SK-N-SH treated with all-trans-retinoic acid at 6 μM for 48 hours (cell line): ENCODE measurements around the gene PDGFA.

Experiments used
- ATAC-seq: fragments of 200-7000 bp; cut with Tn5 transposase; 3 replicates; pipeline ENCODE4 v1.9.1; 2020; ENCODE audit warnings: mild to moderate bottlenecking, moderate library complexity
- ARNTL ChIP-seq: fragments of 450-650 bp; formaldehyde crosslinking; IDR thresholded peaks from 2 replicates; pipeline ENCODE4 v1.5.0; 2020; ENCODE audit warnings: low read depth, mild to moderate bottlenecking, moderate library complexity, borderline replicate concordance
- CSDC2 ChIP-seq: fragments of 250-450 bp; sonication (Bioruptor Pico); IDR thresholded peaks from 2 replicates; pipeline ENCODE4 v1.5.0; 2020; ENCODE audit warnings: mild to moderate bottlenecking, moderate library complexity
- ESRRG ChIP-seq: fragments of 250-450 bp; sonication (Bioruptor Pico); IDR thresholded peaks from 2 replicates; pipeline ENCODE4 v1.6.1; 2021; ENCODE audit warnings: mild to moderate bottlenecking
- GLIS3 ChIP-seq: fragments of 250-450 bp; sonication (Bioruptor Pico); IDR thresholded peaks from 2 replicates; pipeline ENCODE4 v1.5.0; 2020; ENCODE audit warnings: mild to moderate bottlenecking, moderate library complexity
- ISL1 ChIP-seq: fragments of 250-450 bp; sonication (Bioruptor Pico); IDR thresholded peaks from 2 replicates; pipeline ENCODE4 v2.1.2; 2022; ENCODE audit warnings: mild to moderate bottlenecking, moderate library complexity
- OSR1 ChIP-seq: fragments of 250-450 bp; sonication (Bioruptor Pico); IDR thresholded peaks from 2 replicates; pipeline ENCODE4 v1.8.0; 2022; ENCODE audit warnings: moderate library complexity, mild to moderate bottlenecking, inconsistent platforms
- PPARA ChIP-seq: fragments of 250-450 bp; sonication (Bioruptor Pico); IDR thresholded peaks from 2 replicates; pipeline ENCODE4 v1.5.0; 2020; ENCODE audit warnings: mild to moderate bottlenecking, borderline replicate concordance
- RARB ChIP-seq: fragments of 250-450 bp; sonication (Bioruptor Pico); IDR thresholded peaks from 2 replicates; pipeline ENCODE4 v1.8.0; 2021; ENCODE audit warnings: mild to moderate bottlenecking, moderate library complexity
- TCF4 ChIP-seq: fragments of 250-450 bp; sonication (Bioruptor Pico); IDR thresholded peaks from 2 replicates; pipeline ENCODE4 v1.8.0; 2021; ENCODE audit warnings: mild to moderate bottlenecking, moderate library complexity, borderline replicate concordance
- TOX ChIP-seq: fragments of 250-450 bp; sonication (Bioruptor Pico); IDR thresholded peaks from 2 replicates; pipeline ENCODE4 v1.8.0; 2021; ENCODE audit warnings: mild to moderate bottlenecking, moderate library complexity, borderline replicate concordance
- ZC3H10 ChIP-seq: fragments of 250-450 bp; sonication (Bioruptor Pico); IDR thresholded peaks from 2 replicates; pipeline ENCODE4 v1.5.1; 2021; ENCODE audit warnings: mild to moderate bottlenecking, moderate library complexity
- ZFP3 ChIP-seq: fragments of 250-450 bp; sonication (Bioruptor Pico); IDR thresholded peaks from 2 replicates; pipeline ENCODE4 v1.5.0; 2020; ENCODE audit warnings: mild to moderate bottlenecking, moderate library complexity
- ZFP30 ChIP-seq: fragments of 450-650 bp; formaldehyde crosslinking; IDR thresholded peaks from 2 replicates; pipeline ENCODE4 v1.5.0; 2022; ENCODE audit warnings: mild to moderate bottlenecking, moderate library complexity
- ZNF565 ChIP-seq: fragments of 450-650 bp; formaldehyde crosslinking; conservative IDR thresholded peaks from 2 replicates; pipeline ENCODE4 v1.5.0; 2020; ENCODE audit warnings: low read depth, mild to moderate bottlenecking, moderate library complexity
- ZNF70 ChIP-seq: fragments of 450-650 bp; formaldehyde crosslinking; IDR thresholded peaks from 2 replicates; pipeline ENCODE4 v1.5.0; 2020; ENCODE audit warnings: mild to moderate bottlenecking, moderate library complexity
- ZNF8 ChIP-seq: fragments of 450-650 bp; formaldehyde crosslinking; IDR thresholded peaks from 2 replicates; pipeline ENCODE4 v1.5.0; 2020; ENCODE audit warnings: mild to moderate bottlenecking, moderate library complexity
- TF ChIP-seq, protein P1 (sequence below): fragments of 250-450 bp; sonication (Bioruptor Pico); IDR thresholded peaks from 2 replicates; pipeline ENCODE4 v1.8.0; 2020; ENCODE audit warnings: mild to moderate bottlenecking, moderate library complexity, borderline replicate concordance
- TF ChIP-seq, protein P2 (sequence below): fragments of 250-450 bp; sonication (Bioruptor Pico); IDR thresholded peaks from 2 replicates; pipeline ENCODE4 v1.5.1; 2020; ENCODE audit warnings: low read depth, mild to moderate bottlenecking, moderate library complexity
- TF ChIP-seq, protein P3 (sequence below): fragments of 250-450 bp; sonication (Bioruptor Pico); IDR thresholded peaks from 2 replicates; pipeline ENCODE4 v1.8.0; 2021; ENCODE audit warnings: low read depth, mild to moderate bottlenecking, moderate library complexity, borderline replicate concordance
- TF ChIP-seq, protein P4 (sequence below): fragments of 250-450 bp; sonication (Bioruptor Pico); IDR thresholded peaks from 2 replicates; pipeline ENCODE4 v1.5.1; 2021; ENCODE audit warnings: mild to moderate bottlenecking, moderate library complexity

PDGFA gene

DNA sequence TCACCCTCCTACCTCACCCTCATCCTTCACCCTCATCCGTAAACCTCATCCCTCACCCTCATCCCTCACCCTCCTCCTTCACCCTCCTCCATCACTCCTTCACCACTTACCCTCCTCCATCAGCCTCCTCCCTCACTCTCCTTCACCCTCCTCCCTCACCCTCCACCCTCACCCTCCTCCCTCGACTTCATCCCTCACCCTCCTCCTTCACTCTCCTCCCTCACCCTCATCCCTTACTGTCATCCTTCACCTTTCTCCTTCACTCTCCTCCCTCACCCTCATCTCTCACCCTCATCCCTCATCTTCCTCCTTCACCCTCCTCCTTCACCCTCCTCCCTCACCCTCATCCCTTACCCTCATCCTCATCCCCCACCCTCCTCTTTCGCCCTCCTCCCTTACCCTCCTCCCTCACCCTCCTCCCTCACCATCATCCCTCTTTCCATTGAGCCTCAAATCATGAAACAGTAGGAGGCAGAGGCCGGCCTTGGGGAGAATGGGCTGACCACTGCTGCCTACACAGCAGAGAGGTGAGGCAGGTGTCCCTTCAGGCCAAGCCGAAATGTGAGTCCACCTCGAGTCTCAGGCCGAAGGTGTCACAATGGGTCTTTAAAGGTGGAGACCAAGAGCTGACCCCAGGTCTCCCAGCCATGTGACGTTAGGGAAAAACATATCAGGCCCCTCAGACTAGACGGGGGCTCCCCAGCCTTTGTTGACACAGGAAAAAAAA is 53.0 kb downstream of the PDGFA start:
- no peak for ATAC-seq
- TF ChIP-seq ARNTL (CRISPR knock-in tag) (no peak), TOX (CRISPR knock-in tag) (no peak)
- TF ChIP-seq, all 23 proteins: peak for 0

DNA sequence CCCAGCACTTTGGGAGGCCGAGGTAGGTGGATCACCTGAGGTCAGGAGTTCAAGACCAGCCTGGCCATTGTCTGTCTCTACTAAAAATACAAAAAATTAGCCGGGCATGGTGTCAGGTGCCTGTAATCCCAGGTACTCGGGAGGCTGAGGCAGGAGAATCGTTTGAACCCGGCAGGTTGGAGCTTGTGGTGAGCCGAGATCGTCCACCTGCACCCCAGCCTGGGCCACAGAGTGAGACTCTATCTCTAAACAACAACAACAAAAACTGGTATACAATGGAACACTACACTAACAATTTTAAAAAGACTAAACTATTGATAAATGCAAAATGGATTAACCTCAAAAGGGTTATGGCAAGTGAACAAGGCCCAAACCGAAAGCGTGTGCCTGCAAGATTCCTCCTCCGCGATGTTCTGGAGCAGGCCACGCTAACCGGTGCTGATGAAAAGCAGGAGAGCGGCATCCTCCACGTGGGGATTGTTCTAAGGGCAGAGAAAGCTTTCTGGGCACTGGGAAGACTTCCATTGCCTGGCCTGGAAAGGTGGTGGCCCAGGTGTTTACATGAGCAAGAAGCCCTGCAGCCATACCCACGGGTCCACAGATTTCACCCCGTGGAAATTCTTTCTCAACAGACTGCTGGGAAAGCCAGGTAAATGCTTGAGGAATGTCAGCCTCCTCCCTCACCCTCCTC is 53.8 kb downstream of the PDGFA start:
- ATAC-seq, result no peak; the same call in 2 of the 3 replicates
- TF ChIP-seq TOX (CRISPR knock-in tag) (no peak), ISL1 (CRISPR knock-in tag) (no peak), PPARA (CRISPR knock-in tag) (no peak), ZNF70 (CRISPR knock-in tag) (no peak), TCF4 (CRISPR knock-in tag) (no peak), GLIS3 (CRISPR knock-in tag) (no peak), CSDC2 (no peak), RARB (CRISPR knock-in tag) (no peak), ARNTL (CRISPR knock-in tag) (no peak), ESRRG (CRISPR knock-in tag) (no peak), ZFP3 (no peak), OSR1 (no peak), ZNF565 (CRISPR knock-in tag) (no peak), ZC3H10 (CRISPR knock-in tag) (no peak), ZNF8 (CRISPR knock-in tag) (no peak), ZFP30 (no peak)
- TF ChIP-seq, protein P1, sequence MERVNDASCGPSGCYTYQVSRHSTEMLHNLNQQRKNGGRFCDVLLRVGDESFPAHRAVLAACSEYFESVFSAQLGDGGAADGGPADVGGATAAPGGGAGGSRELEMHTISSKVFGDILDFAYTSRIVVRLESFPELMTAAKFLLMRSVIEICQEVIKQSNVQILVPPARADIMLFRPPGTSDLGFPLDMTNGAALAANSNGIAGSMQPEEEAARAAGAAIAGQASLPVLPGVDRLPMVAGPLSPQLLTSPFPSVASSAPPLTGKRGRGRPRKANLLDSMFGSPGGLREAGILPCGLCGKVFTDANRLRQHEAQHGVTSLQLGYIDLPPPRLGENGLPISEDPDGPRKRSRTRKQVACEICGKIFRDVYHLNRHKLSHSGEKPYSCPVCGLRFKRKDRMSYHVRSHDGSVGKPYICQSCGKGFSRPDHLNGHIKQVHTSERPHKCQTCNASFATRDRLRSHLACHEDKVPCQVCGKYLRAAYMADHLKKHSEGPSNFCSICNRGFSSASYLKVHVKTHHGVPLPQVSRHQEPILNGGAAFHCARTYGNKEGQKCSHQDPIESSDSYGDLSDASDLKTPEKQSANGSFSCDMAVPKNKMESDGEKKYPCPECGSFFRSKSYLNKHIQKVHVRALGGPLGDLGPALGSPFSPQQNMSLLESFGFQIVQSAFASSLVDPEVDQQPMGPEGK (CRISPR knock-in tag), result no peak
- TF ChIP-seq, protein P2, sequence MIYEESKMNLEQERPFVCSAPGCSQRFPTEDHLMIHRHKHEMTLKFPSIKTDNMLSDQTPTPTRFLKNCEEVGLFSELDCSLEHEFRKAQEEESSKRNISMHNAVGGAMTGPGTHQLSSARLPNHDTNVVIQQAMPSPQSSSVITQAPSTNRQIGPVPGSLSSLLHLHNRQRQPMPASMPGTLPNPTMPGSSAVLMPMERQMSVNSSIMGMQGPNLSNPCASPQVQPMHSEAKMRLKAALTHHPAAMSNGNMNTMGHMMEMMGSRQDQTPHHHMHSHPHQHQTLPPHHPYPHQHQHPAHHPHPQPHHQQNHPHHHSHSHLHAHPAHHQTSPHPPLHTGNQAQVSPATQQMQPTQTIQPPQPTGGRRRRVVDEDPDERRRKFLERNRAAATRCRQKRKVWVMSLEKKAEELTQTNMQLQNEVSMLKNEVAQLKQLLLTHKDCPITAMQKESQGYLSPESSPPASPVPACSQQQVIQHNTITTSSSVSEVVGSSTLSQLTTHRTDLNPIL (CRISPR knock-in tag), result no peak
- TF ChIP-seq, protein P3, sequence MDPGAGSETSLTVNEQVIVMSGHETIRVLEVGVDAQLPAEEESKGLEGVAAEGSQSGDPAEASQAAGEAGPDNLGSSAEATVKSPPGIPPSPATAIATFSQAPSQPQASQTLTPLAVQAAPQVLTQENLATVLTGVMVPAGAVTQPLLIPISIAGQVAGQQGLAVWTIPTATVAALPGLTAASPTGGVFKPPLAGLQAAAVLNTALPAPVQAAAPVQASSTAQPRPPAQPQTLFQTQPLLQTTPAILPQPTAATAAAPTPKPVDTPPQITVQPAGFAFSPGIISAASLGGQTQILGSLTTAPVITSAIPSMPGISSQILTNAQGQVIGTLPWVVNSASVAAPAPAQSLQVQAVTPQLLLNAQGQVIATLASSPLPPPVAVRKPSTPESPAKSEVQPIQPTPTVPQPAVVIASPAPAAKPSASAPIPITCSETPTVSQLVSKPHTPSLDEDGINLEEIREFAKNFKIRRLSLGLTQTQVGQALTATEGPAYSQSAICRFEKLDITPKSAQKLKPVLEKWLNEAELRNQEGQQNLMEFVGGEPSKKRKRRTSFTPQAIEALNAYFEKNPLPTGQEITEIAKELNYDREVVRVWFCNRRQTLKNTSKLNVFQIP (CRISPR knock-in tag), result no peak
- TF ChIP-seq, protein P4, sequence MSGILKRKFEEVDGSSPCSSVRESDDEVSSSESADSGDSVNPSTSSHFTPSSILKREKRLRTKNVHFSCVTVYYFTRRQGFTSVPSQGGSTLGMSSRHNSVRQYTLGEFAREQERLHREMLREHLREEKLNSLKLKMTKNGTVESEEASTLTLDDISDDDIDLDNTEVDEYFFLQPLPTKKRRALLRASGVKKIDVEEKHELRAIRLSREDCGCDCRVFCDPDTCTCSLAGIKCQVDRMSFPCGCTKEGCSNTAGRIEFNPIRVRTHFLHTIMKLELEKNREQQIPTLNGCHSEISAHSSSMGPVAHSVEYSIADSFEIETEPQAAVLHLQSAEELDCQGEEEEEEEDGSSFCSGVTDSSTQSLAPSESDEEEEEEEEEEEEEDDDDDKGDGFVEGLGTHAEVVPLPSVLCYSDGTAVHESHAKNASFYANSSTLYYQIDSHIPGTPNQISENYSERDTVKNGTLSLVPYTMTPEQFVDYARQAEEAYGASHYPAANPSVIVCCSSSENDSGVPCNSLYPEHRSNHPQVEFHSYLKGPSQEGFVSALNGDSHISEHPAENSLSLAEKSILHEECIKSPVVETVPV (CRISPR knock-in tag), result no peak

DNA sequence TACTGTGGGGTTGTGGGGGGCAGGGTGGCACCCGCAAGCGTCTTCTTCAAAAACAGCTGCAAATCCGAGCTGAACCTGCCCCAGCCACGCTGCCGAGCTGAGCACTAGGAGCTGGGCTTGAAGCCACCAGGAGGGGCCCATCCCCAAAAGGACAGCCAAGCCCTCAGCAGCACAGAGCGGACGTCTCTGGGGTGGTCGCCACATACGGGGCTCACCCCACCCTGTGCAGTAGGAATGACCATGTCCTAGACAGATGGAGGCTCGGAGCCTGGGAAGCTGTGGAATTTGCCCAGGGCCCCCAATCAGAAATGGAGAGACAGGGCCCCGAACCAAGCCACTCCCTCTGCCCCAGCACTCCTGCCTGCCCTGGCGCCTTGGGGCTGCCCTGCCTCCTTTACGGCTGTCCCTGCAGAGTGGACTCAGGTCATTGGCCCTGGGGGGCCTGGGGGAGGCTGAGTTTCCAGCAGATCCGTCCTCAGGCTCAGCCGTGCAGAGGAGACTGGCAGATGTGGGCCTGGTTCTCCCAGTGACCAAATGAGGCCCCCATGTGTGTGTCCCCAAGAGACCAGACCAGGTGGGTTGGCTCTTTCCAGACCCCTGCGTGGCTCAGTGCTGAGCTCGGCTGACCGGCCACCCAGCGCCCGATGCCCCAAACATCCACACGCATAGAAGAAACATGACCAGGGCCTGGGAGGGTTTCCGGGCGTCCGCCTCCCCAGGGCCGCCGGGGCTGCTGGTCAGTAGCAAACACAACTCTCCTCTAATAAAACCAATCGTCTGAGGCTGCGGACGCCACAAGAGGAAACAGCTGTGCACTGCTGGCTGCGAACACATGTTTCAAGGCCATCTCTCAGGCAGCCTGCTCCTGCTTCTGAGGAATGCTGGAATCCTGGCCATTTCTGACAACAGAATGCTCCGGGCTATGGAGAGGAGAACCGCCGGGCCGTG is 54.9 kb downstream of the PDGFA start:
- no peak for ATAC-seq
- no peak for TF ChIP-seq ZNF8 (CRISPR knock-in tag)
- TF ChIP-seq ISL1 (CRISPR knock-in tag), result no peak
- TF ChIP-seq, protein P3 (CRISPR knock-in tag), result no peak
- TF ChIP-seq, protein P1 (CRISPR knock-in tag), result no peak
- no peak for TF ChIP-seq ZFP3
- no peak for TF ChIP-seq ZFP30
- TF ChIP-seq, protein P4 (CRISPR knock-in tag), result no peak
